ENCODE measurements around the gene TUBGCP3. TPM values are rescaled to one million over a fixed set of nuclear protein-coding genes. Genes with fewer than 3 reads are reported as not detected.
A peak's percentile ranks its signal among the peaks of the same experiment; 100 is the strongest.

Gene TUBGCP3
- total RNA-seq, 2 donors from 2014 or later = 27.3 to 67.2 TPM

GRCh38 chr13:112623051-112623711 is 35.2 kb upstream of the TUBGCP3 start:
- Mint-ChIP-seq H3K27ac (peak overlapping the region in 1 of 2 donors; percentile 67), H3K36me3 (no peaks in the 10 kb centered on the region), H3K9me3 (no peaks in the 10 kb centered on the region)
- no peak for ATAC-seq
- DNase-seq (ENCODE audit: low spot score in 2 of 2) = no peak

DNA sequence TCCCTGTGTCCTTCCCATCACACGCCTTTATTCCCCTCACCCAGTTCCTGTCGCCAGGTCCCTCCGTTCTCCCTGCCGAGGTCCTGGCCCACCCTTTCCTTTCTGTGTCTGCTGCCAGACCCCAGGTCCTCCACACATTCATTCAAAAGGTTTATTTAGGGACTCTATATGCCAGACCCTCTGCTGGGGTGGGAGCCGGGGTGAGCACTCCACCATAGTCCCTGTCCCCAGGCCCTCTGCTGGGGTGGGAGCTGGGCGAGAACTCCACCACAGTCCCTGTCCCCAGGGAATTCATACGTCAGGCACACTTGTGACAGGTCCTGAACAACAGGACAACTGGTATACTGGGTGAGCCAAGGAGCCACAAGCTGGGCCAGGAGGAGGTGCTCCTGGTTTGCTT is 34.4 kb upstream of the TUBGCP3 start:
- no peak for DNase-seq (ENCODE audit: low spot score in 2 of 2)
- Mint-ChIP-seq H3K9me3 (no peaks in the 10 kb centered on the region), H3K27ac (no peak overlapping the region), H3K36me3 (no peaks in the 10 kb centered on the region)
- ATAC-seq = no peak

- ATAC-seq (peak; percentile 56 to 78), DNase-seq (ENCODE audit: low spot score in 2 of 2) (no peak)
- no peaks in the 10 kb centered on the region for H3K36me3 Mint-ChIP-seq
- no peak overlapping the region for H3K27ac Mint-ChIP-seq
- no peaks in the 10 kb centered on the region for H3K9me3 Mint-ChIP-seq
These were observed 32.0 kb upstream of the TUBGCP3 start for GRCh38 chr13:112619730-112620631.

GRCh38 chr13:112618501-112618900 is 30.5 kb upstream of the TUBGCP3 start:
- Mint-ChIP-seq H3K27ac (no peak overlapping the region), H3K9me3 (no peaks in the 10 kb centered on the region)

GRCh38 chr13:112617754-112618375 is 29.9 kb upstream of the TUBGCP3 start:
- no peak for DNase-seq (ENCODE audit: low spot score in 2 of 2)
- Mint-ChIP-seq H3K9me3 (no peaks in the 10 kb centered on the region), H3K36me3 (no peaks in the 10 kb centered on the region), H3K27ac (peak overlapping the region in 1 of 2 donors; percentile 22)
- no peak for ATAC-seq

More at GRCh38 chr13:112618501-112618900, 30.5 kb upstream of the TUBGCP3 start:
- no peaks in the 10 kb centered on the region for H3K36me3 Mint-ChIP-seq
- no peak for DNase-seq (ENCODE audit: low spot score in 2 of 2)
- ATAC-seq = no peak

GRCh38 chr13:112616586-112617362 is 28.8 kb upstream of the TUBGCP3 start:
- DNase-seq (ENCODE audit: low spot score in 2 of 2) (no peak), ATAC-seq (peak; percentile 53 to 68)
- Mint-ChIP-seq H3K36me3 (no peaks in the 10 kb centered on the region), H3K9me3 (no peaks in the 10 kb centered on the region), H3K27ac (no peak overlapping the region)

GRCh38 chr13:112615391-112615790 is 27.4 kb upstream of the TUBGCP3 start:
- no peak overlapping the region for H3K27ac Mint-ChIP-seq
- H3K9me3 Mint-ChIP-seq = no peaks in the 10 kb centered on the region
- no peaks in the 10 kb centered on the region for H3K36me3 Mint-ChIP-seq
- ATAC-seq (no peak), DNase-seq (ENCODE audit: low spot score in 2 of 2) (no peak)

DNA sequence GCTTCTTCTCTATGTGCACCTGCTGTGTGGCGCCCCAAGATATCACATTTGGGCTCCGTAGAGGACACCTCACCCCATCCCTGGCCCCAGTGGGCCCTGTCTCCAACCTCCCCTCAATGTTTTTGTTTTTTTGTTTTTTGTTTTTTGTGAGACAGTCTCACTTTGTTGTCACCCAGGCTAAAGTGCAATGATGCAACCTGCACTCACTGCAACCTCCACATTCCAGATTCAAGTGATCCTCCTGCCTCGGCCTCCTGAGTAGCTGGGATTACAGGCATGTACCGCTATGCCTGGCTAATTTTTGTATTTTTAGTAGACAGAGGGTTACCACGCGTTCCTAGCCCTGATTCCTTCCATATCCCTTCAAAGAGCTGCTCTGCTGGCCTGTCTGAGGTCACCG is 26.9 kb upstream of the TUBGCP3 start:
- no peaks in the 10 kb centered on the region for H3K9me3 Mint-ChIP-seq
- ATAC-seq (no peak), DNase-seq (ENCODE audit: low spot score in 2 of 2) (no peak)
- H3K36me3 Mint-ChIP-seq = no peaks in the 10 kb centered on the region
- no peak overlapping the region for H3K27ac Mint-ChIP-seq

GRCh38 chr13:112608212-112608611 is 20.3 kb upstream of the TUBGCP3 start:
- DNase-seq (ENCODE audit: low spot score in 2 of 2) (no peak), ATAC-seq (no peak)
- H3K36me3 Mint-ChIP-seq = no peaks in the 10 kb centered on the region
- no peak overlapping the region for H3K27ac Mint-ChIP-seq
- no peaks in the 10 kb centered on the region for H3K9me3 Mint-ChIP-seq

DNA sequence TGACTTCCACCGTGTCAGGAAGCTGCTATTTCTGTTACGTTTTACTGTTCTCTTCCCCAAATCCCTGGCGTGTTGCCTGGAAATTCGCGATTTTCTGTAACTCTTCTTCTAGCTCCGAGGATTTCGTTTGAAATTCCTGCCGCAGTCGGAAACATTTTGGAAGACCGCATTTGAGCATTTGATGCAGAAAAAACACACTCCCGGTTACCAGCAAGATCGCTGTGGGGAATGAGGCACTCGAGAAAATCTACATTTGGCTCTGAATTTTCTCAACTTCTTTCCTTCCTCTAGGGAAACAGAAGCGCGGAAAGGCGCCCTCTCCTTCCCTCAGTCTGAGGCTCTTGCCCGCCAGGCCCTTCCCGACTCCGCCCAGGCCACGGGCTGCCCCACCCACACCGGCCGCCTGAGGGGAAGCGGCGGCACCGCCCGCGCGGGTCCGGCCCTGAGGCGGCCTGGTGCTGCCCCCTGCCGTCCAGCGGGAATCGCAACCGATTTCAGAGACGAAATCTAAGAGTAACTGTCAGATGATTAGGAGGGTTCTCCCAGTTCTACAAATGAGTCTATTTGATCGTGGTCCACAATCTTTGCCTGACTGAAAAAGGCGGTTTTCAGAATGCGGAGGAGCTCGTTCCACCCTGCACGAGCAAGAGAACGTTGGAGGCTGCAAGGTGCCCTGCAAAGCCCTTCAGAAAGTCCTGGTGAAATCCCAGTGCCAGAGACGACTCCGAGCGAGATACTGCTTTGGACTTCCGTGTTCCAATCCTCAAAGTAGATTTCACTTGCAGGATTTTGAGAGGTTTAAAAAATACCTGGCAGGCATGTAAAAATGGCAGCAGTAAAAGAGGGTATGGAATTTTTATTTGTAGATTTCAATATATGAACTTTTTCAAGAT is 18.4 kb upstream of the TUBGCP3 start:
- no peak overlapping the region for H3K27ac Mint-ChIP-seq
- peak; percentile 89 to 97 for DNase-seq (ENCODE audit: low spot score in 2 of 2)
- no peaks in the 10 kb centered on the region for H3K9me3 Mint-ChIP-seq
- H3K36me3 Mint-ChIP-seq = no peaks in the 10 kb centered on the region
- peak; percentile 100 for ATAC-seq

- DNase-seq (ENCODE audit: low spot score in 2 of 2) (no peak), ATAC-seq (no peak)
- no peak overlapping the region for H3K27ac Mint-ChIP-seq
- H3K36me3 Mint-ChIP-seq = no peaks in the 10 kb centered on the region
- no peaks in the 10 kb centered on the region for H3K9me3 Mint-ChIP-seq
These were observed 17.6 kb upstream of the TUBGCP3 start for GRCh38 chr13:112605531-112605990.

DNA sequence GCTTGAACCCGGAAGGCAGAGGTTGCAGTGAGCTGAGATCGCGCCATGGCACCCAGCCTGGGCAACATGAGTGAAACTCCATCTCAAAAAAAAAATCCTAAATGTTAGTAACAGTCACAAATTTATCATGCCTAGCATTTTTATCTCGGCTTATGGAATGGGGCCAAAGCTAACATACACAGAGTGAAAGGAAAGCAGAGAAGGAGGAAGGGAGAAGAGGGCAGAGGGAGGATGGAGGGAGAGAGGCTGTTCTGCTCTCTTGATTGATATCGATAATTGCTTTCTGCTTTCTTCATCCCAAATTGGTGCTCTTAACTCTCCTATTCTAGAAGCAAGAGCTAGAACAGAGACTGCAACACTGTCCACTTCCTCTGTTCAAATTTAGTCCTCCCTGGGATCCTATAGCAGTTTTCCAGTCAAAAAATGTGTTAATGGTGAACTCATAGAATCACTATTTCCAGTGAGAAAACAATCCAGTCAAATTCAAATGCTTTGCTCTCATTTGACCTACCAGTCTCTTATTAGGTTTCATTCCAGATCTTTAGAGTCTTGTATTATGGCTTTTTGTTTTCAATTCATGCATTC is 15.8 kb upstream of the TUBGCP3 start:
- no peaks in the 10 kb centered on the region for H3K9me3 Mint-ChIP-seq
- no peak for ATAC-seq
- no peak overlapping the region for H3K27ac Mint-ChIP-seq
- no peaks in the 10 kb centered on the region for H3K36me3 Mint-ChIP-seq
- DNase-seq (ENCODE audit: low spot score in 2 of 2) = no peak

DNA sequence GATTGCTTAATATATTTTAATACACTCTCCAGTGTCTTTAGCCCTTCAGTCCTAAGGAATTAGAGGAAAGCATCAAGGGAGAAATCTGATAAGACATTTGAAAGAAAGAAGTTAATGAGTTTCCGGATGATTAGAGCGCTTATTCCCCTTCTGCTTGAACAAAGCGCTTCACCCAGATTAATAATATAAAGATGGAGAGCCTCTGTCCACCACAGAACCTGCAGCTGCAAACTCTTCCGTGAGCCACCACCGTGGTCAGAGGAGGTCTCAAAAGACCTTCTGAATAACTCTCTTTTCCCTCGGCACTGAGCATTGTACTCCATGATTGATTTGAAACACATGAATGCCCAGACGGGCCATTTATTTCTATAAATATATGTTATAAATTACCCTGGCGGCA is 14.2 kb upstream of the TUBGCP3 start:
- DNase-seq (ENCODE audit: low spot score in 2 of 2) (no peak), ATAC-seq (no peak)
- Mint-ChIP-seq H3K36me3 (no peaks in the 10 kb centered on the region), H3K9me3 (no peaks in the 10 kb centered on the region), H3K27ac (no peak overlapping the region)

- ATAC-seq (no peak), DNase-seq (ENCODE audit: low spot score in 2 of 2) (no peak)
- Mint-ChIP-seq H3K36me3 (no peaks in the 10 kb centered on the region), H3K9me3 (no peaks in the 10 kb centered on the region), H3K27ac (no peak overlapping the region)
These were observed 13.4 kb upstream of the TUBGCP3 start for GRCh38 chr13:112601371-112601770.

GRCh38 chr13:112596235-112596634 is 8.3 kb upstream of the TUBGCP3 start:
- ATAC-seq = no peak
- no peak overlapping the region for H3K27ac Mint-ChIP-seq
- H3K36me3 Mint-ChIP-seq = no peaks in the 10 kb centered on the region
- no peaks in the 10 kb centered on the region for H3K9me3 Mint-ChIP-seq
- no peak for DNase-seq (ENCODE audit: low spot score in 2 of 2)
